Progenitor cell of endocrine pancreas (in vitro differentiated cells): ENCODE measurements around the gene NBEAL2. TPM values are rescaled to one million over a fixed set of nuclear protein-coding genes. Genes with fewer than 3 reads are reported as not detected.

ENCODE experiments used
- DNase-seq: peaks from one replicate; pipeline ENCODE4 v3.0.0; 2021; ENCODE audit warnings: low spot score; ENCODE audit not compliant: unreplicated experiment
- H3K27ac Mint-ChIP-seq: 2 replicates; pipeline ENCODE4 v1.8.0; 2021; ENCODE audit warnings: mild to moderate bottlenecking, moderate library complexity, mixed read lengths
- H3K27me3 Mint-ChIP-seq: 2 replicates; pipeline ENCODE4 v1.8.0; 2021; ENCODE audit warnings: mixed read lengths
- H3K36me3 Mint-ChIP-seq: 2 replicates; pipeline ENCODE4 v1.8.0; 2022; ENCODE audit warnings: mixed read lengths; ENCODE audit not compliant: insufficient read depth
- H3K4me1 Mint-ChIP-seq: 2 replicates; pipeline ENCODE4 v1.8.0; 2021; ENCODE audit warnings: low read depth, mixed read lengths
- H3K4me3 Mint-ChIP-seq: 2 replicates; pipeline ENCODE4 v1.8.0; 2021; ENCODE audit warnings: low read depth, mild to moderate bottlenecking, moderate library complexity, mixed read lengths
- H3K9me3 Mint-ChIP-seq: 2 replicates; pipeline ENCODE4 v1.8.0; 2021; ENCODE audit warnings: low read depth, mixed read lengths
- total RNA-seq: library from RNA; stranded (reverse); gene quantifications from 2 replicates; pipeline ENCODE4 v1.2.1, GENCODE V29; 2021
- TF ChIP-seq, protein P1 (sequence below): fragments of 200-600 bp; sonication (generic); IDR thresholded peaks from one replicate; pipeline ENCODE4 v1.5.0; 2021; ENCODE audit warnings: antibody characterized with exemption, mild to moderate bottlenecking; ENCODE audit not compliant: unreplicated experiment

Gene NBEAL2
- total RNA-seq, 1 donor from 2014 or later = 320 TPM

DNA sequence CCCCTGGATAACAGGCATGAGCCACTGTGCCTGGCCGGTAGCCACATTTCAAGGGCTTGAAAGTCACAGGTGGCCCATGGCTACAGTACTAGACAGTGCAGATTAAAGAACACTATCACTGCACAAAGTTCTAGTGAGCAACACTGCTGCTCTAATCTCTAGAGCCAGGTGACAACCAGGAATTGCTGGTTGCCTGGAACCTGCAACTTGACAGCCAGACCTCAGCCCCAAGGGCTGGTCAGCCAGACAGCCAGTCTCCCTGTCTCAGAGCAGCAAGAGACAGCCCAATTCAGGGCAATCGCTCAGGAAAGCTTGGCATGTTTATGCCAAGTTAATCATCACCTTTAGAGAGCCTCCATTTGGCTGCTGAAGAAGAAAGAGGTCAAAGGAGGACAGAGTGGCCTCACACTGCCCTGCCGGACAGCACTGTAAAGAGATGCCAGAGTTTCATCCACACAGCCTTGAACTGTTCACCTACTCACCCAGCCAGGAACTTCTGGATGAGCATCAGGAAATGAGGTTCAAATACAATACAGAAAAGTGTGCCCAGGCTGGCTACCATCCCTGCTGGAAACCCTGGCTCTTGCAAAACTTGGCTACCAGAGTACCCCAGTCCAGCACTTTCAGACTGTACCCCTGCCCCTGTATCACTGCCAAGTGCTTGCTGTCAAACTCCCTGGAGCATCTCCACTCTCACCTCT lies 8.9 kb upstream of the NBEAL2 start:
- no peak overlapping the region for H3K4me3 Mint-ChIP-seq
- TF ChIP-seq, protein P1, sequence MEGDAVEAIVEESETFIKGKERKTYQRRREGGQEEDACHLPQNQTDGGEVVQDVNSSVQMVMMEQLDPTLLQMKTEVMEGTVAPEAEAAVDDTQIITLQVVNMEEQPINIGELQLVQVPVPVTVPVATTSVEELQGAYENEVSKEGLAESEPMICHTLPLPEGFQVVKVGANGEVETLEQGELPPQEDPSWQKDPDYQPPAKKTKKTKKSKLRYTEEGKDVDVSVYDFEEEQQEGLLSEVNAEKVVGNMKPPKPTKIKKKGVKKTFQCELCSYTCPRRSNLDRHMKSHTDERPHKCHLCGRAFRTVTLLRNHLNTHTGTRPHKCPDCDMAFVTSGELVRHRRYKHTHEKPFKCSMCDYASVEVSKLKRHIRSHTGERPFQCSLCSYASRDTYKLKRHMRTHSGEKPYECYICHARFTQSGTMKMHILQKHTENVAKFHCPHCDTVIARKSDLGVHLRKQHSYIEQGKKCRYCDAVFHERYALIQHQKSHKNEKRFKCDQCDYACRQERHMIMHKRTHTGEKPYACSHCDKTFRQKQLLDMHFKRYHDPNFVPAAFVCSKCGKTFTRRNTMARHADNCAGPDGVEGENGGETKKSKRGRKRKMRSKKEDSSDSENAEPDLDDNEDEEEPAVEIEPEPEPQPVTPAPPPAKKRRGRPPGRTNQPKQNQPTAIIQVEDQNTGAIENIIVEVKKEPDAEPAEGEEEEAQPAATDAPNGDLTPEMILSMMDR = no peak
- no peaks in the 10 kb centered on the region for H3K9me3 Mint-ChIP-seq
- no peak for DNase-seq
- no peaks in the 10 kb centered on the region for H3K27me3 Mint-ChIP-seq
- H3K36me3 Mint-ChIP-seq = peaks cover 5% of the 10 kb centered on the region
- H3K27ac Mint-ChIP-seq = peak overlapping the region; percentile 94
- H3K4me1 Mint-ChIP-seq = peaks cover 59% of the 10 kb centered on the region

DNA sequence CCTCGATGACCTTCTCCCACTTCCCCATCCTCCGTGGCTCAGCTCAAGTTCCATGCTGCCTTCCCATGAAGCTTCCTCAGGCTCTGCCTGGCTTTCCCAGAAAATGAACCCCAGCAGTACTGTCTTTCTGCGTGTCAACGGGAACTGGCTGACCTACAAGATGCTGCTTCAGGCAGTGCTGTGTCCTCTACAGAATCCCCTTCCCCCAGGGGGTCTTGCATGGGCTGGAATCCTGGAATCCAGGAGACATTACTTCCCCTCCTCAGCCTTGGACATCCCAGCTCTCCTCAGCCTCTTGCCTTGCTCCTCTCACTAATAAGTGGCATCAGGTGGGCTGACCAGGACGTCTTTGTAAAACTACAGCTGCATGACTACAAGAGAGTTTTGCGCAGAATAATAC lies 8.3 kb upstream of the NBEAL2 start:
- Mint-ChIP-seq H3K4me3 (peak overlapping the region; percentile 11), H3K4me1 (peaks cover 55% of the 10 kb centered on the region), H3K27ac (peak overlapping the region; percentile 94), H3K27me3 (no peaks in the 10 kb centered on the region), H3K36me3 (peaks cover 5% of the 10 kb centered on the region), H3K9me3 (no peaks in the 10 kb centered on the region)
- TF ChIP-seq, protein P1 = no peak
- DNase-seq = no peak

DNA sequence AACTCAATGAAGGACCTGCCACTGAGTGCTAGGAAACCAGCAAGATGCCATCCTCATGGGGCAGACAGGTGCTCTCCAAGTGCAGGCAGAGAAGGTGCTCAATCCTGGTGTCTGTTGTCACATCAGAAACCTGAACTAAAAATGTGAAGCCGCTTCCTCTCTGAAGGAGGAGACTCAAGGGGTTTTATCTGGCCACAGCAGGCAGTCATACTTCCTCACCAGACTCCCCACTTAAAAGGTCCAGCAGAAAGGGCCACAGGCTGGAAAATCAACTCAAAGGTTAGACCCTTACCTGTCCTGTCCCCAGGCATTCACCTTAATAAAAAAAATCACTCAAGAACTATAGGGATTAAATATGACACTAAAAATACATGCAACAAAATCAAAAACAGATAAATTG lies 7.7 kb upstream of the NBEAL2 start:
- Mint-ChIP-seq H3K27me3 (no peaks in the 10 kb centered on the region), H3K9me3 (no peaks in the 10 kb centered on the region), H3K4me3 (peak overlapping the region; percentile 11), H3K27ac (peak overlapping the region; percentile 94), H3K36me3 (peaks cover 6% of the 10 kb centered on the region), H3K4me1 (peaks cover 51% of the 10 kb centered on the region)
- TF ChIP-seq, protein P1 = no peak
- no peak for DNase-seq

DNA sequence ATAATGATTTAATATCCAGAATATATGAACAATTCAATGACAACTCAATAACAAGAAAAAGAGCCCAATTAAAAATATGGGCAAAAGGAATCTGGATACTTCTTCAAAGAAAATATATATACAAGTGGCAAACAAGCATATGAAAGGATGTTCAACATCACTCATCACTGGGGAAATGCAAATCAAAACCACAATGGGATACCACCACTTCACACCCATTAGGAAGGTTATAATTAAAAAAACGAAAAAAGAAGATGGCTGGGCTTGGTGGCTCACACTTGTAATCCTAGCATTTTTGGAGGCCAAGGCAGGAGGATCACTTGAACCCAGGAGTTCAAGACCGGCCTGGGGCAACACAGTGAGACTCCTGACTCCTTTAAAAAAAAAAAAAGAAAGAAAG lies 7.1 kb upstream of the NBEAL2 start:
- Mint-ChIP-seq H3K4me1 (peaks cover 50% of the 10 kb centered on the region), H3K27me3 (no peaks in the 10 kb centered on the region), H3K36me3 (peaks cover 6% of the 10 kb centered on the region), H3K27ac (no peak overlapping the region), H3K9me3 (no peaks in the 10 kb centered on the region), H3K4me3 (no peak overlapping the region)
- no peak for DNase-seq
- TF ChIP-seq, protein P1 = no peak

DNA sequence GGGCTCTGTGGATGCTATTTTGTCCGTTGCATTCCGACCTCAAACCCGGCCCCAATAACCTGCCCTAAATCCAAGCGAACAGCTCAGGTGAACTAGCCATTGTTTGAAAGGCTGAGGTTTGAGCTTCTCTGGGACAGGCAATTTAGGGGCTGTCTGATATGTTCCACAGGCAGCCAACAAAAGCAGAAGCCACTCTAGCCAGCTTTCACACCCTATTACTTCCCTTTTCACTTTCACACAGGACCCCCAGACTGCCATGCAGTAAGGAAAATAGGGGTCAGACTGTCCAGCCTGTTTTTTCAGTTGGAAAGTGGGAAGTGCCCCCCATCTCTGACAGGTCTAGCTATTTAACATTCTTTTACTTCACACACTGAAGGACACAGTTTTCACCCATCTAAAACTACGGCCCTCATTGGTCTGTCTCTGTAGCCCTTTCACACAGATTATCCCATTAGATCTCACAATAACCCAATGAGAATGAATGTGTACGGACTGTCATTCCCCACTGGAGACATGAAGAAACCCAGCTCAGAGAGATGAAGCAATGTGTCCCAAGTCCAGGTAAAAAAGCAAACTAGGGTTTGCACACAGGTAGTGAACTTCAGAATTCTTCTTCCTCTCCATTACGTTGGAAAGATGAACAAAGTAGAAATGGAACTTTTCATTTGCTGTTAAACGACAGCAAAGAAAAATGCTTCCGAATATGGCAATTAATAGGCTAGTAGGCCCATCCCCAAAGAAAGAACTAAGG lies 4.9 kb upstream of the NBEAL2 start:
- peak overlapping the region; percentile 99 for H3K4me3 Mint-ChIP-seq
- H3K4me1 Mint-ChIP-seq = peaks cover 55% of the 10 kb centered on the region
- no peaks in the 10 kb centered on the region for H3K27me3 Mint-ChIP-seq
- H3K36me3 Mint-ChIP-seq = peaks cover 6% of the 10 kb centered on the region
- H3K27ac Mint-ChIP-seq = peak overlapping the region; percentile 80
- TF ChIP-seq, protein P1 = no peak
- no peaks in the 10 kb centered on the region for H3K9me3 Mint-ChIP-seq
- DNase-seq = no peak
